ENCODE results near the gene SMCO2. TPM values are rescaled to one million over a fixed set of nuclear protein-coding genes. Genes with fewer than 3 reads are reported as not detected.

Gene SMCO2
- total RNA-seq, 2 experiments from 2014 or later, result not detected

GRCh38 chr12:27447761-27448160, 1.2 kb downstream of the SMCO2 start:
- no peak for DNase-seq (ENCODE audit: low spot score)
- Histone ChIP-seq H3K4me1 (ENCODE audit: insufficient read depth, low read length, poor library complexity, severe bottlenecking) (no peaks in the 10 kb centered on the region), H3K79me2 (ENCODE audit: insufficient read depth, low read depth, low read length) (no peaks in the 10 kb centered on the region), H3K27ac (ENCODE audit: low read depth, low read length, poor library complexity, severe bottlenecking) (no peak overlapping the region), H3K4me3 (ENCODE audit: low read depth, low read length, poor library complexity, severe bottlenecking) (no peak overlapping the region), H3K4me2 (ENCODE audit: low read length) (no peak overlapping the region), H3K9me3 (ENCODE audit: low read length) (no peaks in the 10 kb centered on the region), H3K9me2 (ENCODE audit: insufficient read depth, low read length) (no peaks in the 10 kb centered on the region), H3K36me3 (ENCODE audit: insufficient read depth, low read length) (no peaks in the 10 kb centered on the region), H2AFZ (ENCODE audit: low read length) (no peak overlapping the region), H4K20me1 (ENCODE audit: insufficient read depth, low read length) (no peaks in the 10 kb centered on the region)
- no TSS peak for BruUV-seq (replicated peaks)
- TF ChIP-seq CTCF (conservative IDR thresholded peaks at IDR 0.05; ENCODE audit: low read length) (no peak), EZH2phosphoT487 (IDR thresholded peaks at IDR 0.05; ENCODE audit: borderline replicate concordance, low read depth, low read length) (no peak)
- intact Hi-C loops (cut with micrococcal nuclease; ENCODE audit: unreplicated experiment), result no loop called here
- ChIA-PET POLR2A (interaction anchor here (1.5 kb wide), 1 partner anchor 12 kb away, joined by 3 read pairs; no protein-coding TSS in a partner anchor), CTCF (ENCODE audit: unreplicated experiment) (no interaction called here)

- ChIA-PET POLR2A (interaction anchor here (1.5 kb wide), 1 partner anchor 13 kb away, joined by 3 read pairs; no protein-coding TSS in a partner anchor), CTCF (ENCODE audit: unreplicated experiment) (no interaction called here)
- no peaks in the 10 kb centered on the region for H3K9me3 ChIP-seq (ENCODE audit: low read length)
- H3K4me2 ChIP-seq (ENCODE audit: low read length), result no peak overlapping the region
- no peaks in the 10 kb centered on the region for H3K9me2 ChIP-seq (ENCODE audit: insufficient read depth, low read length)
- DNase-seq (ENCODE audit: low spot score), result no peak
- no peak overlapping the region for H3K27ac ChIP-seq (ENCODE audit: low read depth, low read length, poor library complexity, severe bottlenecking)
- no peak overlapping the region for H2AFZ ChIP-seq (ENCODE audit: low read length)
- H4K20me1 ChIP-seq (ENCODE audit: insufficient read depth, low read length), result no peaks in the 10 kb centered on the region
- H3K4me3 ChIP-seq (ENCODE audit: low read depth, low read length, poor library complexity, severe bottlenecking), result no peak overlapping the region
- BruUV-seq (replicated peaks), result no TSS peak
- no peak for TF ChIP-seq EZH2phosphoT487 (IDR thresholded peaks at IDR 0.05; ENCODE audit: borderline replicate concordance, low read depth, low read length)
- no peak for TF ChIP-seq CTCF (conservative IDR thresholded peaks at IDR 0.05; ENCODE audit: low read length)
- intact Hi-C loops (cut with micrococcal nuclease; ENCODE audit: unreplicated experiment), result no loop called here
- H3K4me1 ChIP-seq (ENCODE audit: insufficient read depth, low read length, poor library complexity, severe bottlenecking), result no peaks in the 10 kb centered on the region
- H3K36me3 ChIP-seq (ENCODE audit: insufficient read depth, low read length), result no peaks in the 10 kb centered on the region
- no peaks in the 10 kb centered on the region for H3K79me2 ChIP-seq (ENCODE audit: insufficient read depth, low read depth, low read length)
Observed at GRCh38 chr12:27449026-27449425, 2.5 kb downstream of the SMCO2 start.

GRCh38 chr12:27449893-27450534, 3.5 kb downstream of the SMCO2 start:
- Histone ChIP-seq H3K79me2 (ENCODE audit: insufficient read depth, low read depth, low read length) (no peaks in the 10 kb centered on the region), H3K4me2 (ENCODE audit: low read length) (no peak overlapping the region), H2AFZ (ENCODE audit: low read length) (no peak overlapping the region), H3K4me1 (ENCODE audit: insufficient read depth, low read length, poor library complexity, severe bottlenecking) (no peaks in the 10 kb centered on the region), H3K27ac (ENCODE audit: low read depth, low read length, poor library complexity, severe bottlenecking) (no peak overlapping the region), H3K9me2 (ENCODE audit: insufficient read depth, low read length) (no peaks in the 10 kb centered on the region), H3K9me3 (ENCODE audit: low read length) (no peaks in the 10 kb centered on the region), H3K4me3 (ENCODE audit: low read depth, low read length, poor library complexity, severe bottlenecking) (no peak overlapping the region), H4K20me1 (ENCODE audit: insufficient read depth, low read length) (no peaks in the 10 kb centered on the region), H3K36me3 (ENCODE audit: insufficient read depth, low read length) (no peaks in the 10 kb centered on the region)
- ChIA-PET CTCF (ENCODE audit: unreplicated experiment) (no interaction called here), POLR2A (interaction anchor here (0.6 kb wide), 2 partner anchors 10 to 33 kb away, joined by 3 read pairs; no protein-coding TSS in a partner anchor)
- TF ChIP-seq EZH2phosphoT487 (IDR thresholded peaks at IDR 0.05; ENCODE audit: borderline replicate concordance, low read depth, low read length), result no peak
- TF ChIP-seq CTCF (conservative IDR thresholded peaks at IDR 0.05; ENCODE audit: low read length), result no peak
- BruUV-seq (replicated peaks), result no TSS peak
- intact Hi-C loops (cut with micrococcal nuclease; ENCODE audit: unreplicated experiment), result no loop called here
- DNase-seq (ENCODE audit: low spot score), result no peak
